Middle frontal gyrus (tissue), 1 donor: ENCODE measurements around the gene COA7.

ENCODE experiments used
- DNase-seq: peaks from one replicate; pipeline ENCODE4 v3.0.0-alpha.2; 2015; ENCODE audit warnings: low spot score; ENCODE audit errors: extremely low spot score

The COA7 gene

DNA sequence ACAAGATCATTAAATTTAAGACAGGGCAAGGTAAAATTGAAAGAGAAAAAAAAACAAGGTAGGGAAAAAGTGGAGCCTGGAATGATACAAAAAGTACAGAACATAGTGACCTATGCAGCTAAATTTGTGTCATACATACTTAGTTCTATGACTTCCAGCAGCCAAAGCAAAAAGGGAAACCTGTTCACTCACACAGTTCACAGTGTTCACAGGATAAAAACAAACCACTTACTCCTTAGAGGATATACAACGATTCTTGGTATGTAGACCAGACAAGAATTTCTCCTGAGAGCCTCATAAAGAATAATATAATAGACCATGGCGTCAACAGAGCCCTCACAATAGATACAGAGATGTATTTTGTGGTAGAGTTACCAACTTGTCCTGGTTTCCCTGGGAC is 27.5 kb downstream of the COA7 start:
- no peak for DNase-seq

DNA sequence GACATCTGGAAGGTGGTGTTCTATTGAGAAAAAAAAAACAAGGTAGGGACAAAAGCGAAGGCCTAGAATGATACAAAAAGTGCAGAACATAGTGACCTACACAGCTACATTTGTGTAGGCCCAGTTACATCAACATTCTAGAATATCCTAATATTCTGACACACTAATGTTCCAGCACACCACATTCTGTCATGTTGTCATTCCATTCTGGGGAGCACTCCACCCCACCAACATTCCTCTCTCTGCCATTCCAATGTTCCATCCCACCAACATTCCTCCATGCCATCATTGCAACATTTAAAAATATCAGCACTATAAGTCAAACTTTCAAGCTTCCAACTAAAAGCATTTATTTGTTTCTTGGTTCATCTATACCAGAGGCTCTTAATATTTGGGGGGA is 28.5 kb downstream of the COA7 start:
- no peak for DNase-seq

DNA sequence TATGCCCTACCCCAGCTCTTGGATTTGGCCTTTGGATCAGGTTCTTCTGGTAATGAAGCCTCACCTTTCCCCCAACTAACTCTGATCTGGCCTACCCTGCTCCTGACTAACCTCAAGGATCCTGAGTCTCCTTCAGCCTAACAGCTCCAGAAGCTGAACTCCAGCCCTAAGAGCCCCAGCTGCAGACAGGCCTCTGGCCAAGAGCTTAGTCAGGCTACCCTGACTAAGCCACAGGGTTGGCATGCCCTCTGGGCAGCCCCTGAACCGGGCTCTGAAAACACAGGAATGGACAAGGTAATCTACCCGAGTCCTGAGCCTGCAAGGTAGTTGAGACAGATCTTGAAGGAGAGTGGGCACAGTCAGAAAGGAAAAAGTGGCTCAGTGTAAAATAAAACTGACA is 29.4 kb downstream of the COA7 start:
- no peak for DNase-seq

DNA sequence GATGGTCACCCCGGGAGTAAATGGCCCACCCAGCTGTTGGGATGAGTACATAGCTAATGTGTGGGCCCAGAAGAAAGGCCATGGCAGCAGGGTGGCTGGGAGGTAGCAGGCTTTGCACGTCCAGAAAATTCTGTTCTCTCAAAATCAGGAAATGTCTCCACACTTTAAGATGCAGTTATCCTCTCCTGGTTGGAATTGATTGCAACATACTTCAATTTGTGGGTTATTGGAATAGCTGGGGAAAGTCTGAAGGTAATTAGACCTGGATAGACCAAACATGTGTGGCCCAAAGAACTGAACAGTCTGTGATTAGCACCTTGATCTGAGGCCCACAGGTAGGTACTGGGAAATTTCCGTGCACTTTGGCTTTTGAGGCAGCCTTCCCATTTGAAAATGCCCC is 30.2 kb downstream of the COA7 start:
- DNase-seq: no peak

DNA sequence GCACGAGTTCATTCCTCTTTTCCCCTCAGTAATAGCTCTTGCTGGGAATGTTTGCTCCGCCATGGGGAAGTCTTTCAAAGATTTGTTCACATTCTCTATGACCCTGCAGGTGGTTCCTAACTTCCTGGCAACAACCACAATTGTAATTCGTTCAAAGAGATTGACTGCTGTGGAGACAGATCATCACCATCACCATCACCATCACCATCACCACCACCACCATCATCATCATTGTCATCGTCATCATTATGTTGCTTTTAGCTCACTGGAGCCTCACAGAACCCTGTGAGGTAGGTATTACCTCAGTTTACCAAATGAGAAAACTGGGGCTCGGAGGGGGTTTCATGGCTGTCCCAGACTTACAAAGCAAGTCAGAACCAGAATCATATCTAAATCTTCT is 30.9 kb downstream of the COA7 start:
- DNase-seq: no peak

DNA sequence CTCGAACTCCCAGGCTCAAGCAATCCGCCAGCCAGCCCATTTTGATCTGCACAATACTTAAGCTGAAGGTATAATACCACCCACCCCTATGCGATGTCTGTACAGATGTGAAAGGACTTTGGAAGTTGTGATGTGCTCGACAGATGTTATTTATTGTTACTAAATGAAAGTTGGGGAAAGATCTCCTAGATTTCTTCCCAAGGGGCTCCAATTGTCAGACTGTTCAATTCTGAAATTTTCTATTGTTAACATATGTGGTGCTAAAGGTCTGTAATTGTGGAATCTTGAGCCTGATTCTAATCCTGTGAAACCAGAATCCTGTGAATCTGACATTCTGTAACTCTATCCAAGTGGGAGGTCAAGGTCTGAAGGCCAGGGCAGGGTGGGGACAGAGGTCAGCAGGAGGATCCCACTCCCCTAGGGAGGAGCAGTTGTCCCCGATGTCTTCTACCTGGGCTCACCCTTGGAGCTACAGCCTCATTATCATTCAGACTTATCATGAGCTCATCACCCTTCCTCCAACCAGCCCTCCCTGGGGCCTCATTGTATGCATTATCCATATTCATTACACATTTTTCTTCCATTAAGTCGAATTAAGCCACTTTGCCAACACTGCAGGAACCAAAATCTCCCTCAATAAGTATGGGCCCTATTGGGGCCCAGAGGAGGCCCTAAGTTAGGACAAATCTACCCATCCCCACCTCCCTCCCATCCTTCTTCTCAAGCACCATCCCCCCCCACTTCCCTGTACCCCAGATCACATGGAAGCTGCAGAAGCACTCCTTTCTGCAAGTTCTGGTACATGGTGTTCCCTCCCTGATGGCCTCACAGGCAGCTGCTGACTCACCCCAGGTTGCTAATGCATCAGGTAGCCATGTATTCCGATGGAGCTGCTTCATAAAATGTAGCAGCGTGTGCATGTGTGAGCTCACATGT is 32.9 kb downstream of the COA7 start:
- no peak for DNase-seq

DNA sequence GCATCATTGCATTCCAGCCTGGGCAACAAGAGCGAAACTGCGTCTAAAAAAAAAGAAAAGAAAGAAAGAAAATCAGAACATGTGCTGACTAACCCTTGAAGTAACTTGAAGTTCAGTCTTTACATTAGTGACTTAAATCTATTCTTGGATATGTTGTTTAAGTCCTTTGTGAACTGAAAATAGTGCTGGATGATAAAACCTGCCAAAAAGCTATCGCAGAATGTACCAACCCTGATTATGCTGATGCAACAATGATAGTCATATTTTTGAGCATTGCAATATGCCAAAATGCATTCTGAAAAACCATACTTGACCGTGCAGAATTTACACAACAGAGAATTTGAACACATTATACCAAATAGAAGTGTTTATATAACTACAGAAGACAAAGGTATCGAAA is 34.4 kb downstream of the COA7 start:
- no peak for DNase-seq

DNA sequence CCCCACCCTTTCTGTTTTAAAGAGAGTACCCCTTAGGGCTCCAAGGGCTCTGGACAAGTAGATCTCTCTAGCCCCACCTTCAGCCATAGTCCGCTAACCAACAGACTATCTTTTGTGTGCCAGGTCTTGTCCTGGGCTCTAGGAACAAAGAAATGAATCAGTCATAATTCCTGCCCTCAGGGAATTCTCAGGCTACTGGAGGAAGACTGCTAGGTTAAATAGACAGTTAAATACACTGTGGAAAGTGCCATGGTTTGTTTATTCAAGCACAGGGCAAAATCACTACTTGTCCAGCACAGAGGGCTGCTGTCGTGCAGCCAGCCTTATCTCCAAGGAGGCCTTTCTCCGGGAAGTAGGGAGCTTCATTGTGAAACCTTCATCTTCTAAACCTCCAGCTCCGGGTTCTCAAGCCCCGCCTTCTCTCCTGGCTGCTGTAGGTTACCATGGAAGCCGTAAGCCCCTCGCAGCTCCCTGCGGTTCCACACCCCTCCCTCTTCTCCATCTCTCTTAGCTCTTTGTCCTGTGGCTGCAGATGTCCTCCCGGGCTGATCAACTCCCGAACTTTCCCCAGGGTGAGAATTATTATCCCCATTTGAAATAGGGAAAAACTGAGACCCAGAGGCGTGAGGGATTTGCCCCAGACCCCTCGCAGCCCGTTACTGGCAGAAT is 35.4 kb downstream of the COA7 start:
- DNase-seq: no peak

DNA sequence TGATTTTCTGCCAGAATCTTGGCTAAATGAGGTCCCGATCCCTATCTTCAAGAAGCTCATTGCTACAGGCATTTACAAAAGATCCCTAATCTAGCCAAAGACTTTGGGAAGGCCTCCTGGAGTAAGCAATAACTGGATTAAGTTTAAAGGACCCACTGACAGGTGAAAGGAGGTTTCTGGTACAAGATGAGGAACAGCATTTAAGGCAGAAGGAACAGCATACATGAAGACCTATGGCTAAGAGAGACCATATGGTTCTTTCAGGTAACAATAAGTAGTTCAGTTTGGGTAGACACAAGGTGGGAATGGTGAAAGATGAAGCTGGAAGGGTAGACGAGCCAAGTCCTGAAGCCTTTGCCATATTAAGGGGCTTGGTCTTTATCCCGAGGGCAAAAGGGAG is 37.3 kb downstream of the COA7 start:
- DNase-seq: no peak

DNA sequence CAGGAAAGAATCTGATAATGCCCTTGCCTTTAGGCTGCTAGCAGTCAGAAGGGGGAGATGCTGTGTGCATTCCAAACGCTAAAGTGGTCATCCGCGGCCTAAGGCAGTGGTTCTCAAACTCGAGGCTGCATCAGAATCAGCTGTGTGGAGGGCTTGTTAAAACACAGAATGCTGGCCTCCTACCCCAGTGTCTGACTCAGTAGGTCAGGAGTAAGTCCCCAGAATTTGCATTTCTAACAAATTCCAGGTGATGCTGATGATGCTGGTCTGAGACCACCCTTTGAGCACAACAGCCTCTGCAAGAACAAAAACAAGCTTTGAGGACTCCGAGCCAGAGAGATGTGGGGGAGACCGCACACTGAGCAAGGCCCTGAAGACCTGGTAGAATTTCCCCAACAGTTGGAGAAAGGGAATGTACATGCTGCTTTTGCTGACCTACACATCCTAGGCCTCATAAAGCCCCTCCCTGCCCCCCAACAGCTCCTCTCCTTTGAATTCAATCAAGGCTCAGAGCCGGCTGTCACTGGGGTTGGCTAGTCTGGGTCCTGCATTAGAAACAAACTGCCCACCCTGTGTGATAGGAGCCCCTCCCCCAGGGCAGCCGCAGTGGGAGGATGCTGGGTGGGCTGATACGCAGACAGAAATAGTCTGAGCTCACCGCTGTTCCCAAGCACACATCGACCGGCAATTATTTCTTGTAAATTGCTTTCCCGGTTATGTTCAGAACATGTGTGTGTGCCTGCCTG is 38.1 kb downstream of the COA7 start:
- DNase-seq: no peak

DNA sequence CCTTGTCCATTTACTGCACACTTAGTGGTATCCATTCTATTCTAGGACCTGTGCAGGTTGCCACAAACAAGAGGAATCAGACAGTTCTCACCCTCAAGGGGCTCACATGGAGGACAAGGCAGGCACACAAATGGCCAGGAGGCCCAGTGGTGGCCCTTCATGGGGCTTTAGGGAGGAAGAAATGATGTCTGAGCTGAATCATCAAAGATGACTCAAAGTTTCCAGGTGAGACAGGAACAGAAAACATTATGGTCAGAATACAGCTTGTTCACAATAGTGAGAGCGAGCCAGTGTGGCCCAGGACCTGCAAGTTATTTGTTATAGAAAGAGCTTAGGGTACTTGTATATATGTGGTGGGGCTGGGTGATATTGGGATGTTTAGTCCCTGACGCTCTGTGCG is 38.8 kb downstream of the COA7 start:
- DNase-seq: no peak

DNA sequence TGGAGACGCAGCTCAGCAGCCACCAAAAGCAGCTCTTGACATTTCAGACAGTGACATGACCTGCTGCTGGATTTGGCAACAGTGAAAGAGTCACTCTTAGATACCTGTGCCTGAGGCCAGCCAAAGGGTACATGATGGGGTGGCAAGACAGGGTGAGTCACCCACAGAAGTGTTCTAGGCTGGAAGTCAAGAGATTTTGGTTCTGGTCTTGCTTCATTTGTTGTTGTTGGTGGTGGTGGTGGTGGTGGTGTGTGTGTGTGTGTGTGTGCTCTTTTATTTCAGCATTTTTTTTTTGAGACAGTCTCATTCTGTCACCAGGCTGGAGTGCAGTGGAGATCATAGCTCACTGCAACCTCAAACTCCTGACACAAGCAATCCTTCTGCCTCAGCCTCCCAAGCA is 39.4 kb downstream of the COA7 start:
- no peak for DNase-seq

DNA sequence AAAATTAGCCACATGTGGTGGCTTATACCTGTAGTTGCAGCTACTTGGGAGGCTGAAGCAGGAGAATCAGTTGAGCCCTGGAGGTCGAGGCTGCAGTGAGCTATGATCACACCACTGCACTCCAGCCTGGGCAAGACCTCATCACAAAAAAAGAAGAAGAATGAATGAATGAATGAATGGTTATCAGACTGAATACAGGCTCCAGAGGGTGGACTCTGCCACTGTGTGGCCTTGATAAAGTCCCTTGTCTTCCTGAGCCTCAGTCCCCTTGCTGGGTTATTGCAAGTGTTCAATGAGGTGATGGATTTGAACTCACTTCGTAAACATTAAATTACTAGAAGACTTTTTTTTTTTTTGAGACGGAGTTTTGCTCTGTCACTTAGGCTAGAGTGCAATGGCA is 40.4 kb downstream of the COA7 start:
- DNase-seq: no peak

DNA sequence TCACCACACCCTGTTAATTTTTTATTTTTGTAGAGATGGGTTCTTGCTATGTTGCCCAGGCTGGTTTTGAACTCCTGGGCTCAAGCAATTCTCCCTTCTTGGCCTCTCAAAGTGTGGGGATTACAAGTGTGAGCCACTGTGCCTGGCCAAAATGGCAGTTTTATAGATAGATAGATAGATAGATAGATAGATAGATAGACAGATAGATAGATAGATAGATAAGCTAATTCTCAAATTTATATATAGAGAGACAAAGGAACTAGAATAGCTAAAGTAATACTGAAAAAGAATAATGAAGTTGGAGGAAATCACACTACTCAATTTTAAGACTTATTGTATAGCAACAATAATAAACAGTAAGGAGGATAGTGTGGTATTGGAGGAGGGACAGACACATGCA is 44.1 kb downstream of the COA7 start:
- DNase-seq: no peak

DNA sequence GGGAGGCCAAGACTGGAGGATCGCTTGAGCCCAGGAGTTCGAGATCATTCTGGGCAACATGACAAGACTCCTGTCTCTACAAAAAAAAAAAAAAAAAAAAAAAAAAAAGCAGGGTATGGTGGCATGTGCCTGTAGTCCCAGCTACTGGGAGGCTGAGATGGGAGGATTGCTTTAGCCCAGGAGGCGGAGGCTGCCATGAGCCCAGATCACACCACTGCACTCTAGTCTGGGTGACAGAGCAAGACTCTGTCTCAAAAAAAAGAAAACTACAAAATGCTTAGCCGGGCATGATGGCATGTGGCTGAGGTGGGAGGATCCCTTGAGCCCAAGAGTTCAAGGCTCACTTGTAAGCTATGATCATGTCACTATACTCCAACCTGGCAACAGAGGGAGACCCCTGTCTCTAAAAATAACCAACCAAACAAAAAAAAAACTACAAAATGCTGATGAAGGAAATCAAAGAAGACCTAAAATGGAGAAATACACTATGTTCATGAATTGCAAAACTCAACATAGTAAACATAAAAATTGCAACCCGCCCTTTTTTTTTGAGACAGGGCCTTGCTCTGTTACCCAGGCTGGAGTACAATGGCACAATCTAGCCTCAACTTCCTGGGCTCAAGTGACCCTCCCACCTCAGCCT is 44.8 kb downstream of the COA7 start:
- no peak for DNase-seq

DNA sequence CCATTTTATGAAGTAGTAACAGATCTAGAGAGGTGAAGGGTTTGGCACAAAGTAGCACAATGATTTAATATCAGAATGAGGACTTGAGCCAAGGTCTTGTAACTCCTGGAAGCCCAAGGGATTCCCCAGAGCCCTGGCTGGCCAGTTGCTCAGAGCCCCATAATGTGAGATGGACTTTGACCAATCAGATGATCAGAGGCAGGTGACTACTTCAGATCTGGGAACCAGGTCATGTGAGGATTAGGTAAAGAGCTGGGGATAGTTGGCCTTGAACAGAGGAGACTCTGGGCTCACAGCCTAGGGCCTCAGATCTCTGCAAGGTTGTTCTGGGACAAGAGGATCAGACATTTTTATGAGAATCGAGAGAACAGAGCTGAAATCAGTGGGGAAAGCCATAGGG is 46.2 kb downstream of the COA7 start:
- no peak for DNase-seq

DNA sequence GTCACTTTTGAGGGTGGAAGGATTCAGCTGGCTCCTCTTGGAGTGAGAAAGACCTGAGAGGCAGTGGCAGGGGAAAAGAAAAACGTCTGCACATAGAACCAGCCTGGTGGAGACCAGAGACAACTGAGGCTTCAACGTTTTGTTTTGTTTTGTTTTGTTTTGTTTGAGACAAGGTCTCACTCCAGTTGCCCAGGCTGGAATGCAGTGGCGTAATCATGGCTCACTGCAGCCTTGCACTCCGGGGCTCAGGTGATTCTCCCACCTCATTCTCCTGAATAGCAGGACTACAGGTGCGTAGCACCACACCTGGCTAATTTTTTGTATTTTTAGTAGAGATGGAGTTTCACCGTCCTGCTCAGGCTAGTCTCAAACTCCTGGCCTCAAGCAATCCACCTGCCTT is 52.9 kb downstream of the COA7 start:
- DNase-seq: no peak

DNA sequence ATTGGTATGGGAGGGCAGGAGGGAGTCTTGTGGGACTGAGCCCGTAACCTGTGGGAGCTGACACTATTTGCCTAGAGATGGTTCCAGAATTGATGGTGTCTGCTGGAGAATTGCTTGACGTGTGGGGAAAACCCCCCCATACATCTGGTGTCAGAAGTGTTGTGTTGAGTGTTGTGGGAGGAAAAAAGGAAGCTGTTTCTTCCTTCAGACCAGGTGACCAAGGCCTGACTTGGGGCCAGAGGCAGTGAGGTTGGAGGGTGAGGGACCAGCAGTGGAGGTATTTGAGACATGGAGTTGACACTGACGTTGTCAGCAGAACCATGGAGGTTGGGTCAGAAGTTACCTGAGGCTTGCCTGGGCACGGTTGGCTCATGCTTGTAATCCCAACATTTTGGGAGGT is 56.8 kb downstream of the COA7 start:
- DNase-seq: no peak

DNA sequence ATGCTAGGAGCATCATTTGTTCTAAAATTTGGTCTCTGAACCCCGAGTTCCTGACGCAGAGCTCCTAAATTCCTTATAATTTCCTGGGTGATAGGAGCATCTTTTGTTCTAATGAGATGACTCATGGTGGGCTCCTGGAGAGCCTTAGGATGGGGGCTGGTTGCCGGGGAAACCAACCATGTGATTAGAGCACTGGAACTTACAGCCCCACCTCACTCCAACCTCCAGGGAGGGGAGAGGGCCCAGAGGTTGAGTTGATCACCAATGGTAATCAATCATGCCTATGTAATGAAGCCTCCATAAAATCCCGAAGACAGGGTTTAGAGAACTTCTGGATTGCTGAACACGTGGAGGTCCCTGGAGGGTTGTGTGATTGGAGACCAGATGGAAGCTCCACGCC is 57.5 kb downstream of the COA7 start:
- no peak for DNase-seq

DNA sequence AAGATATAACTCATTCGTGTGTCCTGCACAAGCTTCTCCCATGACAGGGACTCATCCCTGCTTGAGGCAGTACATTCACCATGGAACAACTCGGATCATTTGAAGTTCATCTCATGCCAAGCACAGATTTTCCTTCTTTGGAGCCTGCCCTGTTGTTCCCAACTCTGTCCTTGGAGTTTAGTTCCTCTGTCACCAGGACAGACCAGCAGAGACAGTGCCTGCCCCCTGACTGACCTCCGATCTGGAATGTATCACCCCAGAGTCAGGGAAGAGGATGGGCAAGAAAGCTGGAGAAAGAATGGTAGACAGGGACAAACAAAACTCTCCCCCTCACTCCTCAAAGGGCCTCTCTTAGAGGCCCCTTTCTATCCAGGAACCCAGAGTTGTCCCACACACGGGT is 60.2 kb downstream of the COA7 start:
- no peak for DNase-seq

DNA sequence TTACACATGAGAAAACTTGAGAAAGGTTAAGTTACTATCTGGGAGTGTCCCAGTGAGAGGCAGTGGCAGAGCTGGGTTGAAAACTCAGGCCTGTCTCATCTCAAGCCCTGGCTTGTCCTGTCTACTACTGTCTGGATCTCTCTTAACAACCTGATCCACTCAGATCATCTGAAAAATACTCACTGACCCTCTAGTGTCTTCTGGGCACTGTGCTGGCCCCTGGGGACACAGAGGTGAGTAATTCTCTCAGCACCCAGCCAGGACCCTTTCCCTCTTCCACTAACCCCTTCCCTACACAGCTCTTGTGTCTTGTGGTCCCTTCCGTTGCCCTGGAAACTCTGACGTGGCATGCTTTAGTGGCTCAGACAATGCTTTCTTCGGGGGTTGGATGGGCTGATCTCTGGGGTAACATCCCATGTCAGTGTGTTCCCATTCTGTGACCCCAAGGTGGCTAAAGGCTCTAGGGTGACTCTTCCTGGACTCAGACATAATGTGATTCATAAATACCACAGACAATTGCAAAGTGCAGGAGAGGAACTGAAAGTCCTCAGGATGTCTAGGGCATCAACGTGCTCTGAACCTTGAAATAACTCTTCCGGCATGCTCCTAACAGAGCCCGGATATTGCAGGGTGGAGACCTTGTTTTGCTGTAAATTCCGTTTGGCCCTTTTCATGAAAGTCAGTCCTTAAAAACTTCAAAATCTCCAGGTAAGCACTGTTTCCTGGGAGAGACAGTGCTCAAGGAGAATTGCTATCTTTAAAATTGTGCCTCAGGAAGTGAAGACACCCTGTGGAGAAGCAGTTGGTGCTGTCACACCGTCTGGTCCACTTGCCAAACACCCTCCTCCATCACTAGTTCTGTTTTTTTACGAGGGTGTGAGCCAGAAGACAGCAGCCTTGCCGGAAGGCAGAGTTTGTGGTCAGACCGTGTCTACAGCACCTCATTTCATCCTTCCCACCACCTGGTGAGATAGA is 61.1 kb downstream of the COA7 start:
- DNase-seq: no peak
